GM13977 (cell line): Measurements from ENCODE around the gene ARTN.

Experiments
- DNase-seq: peaks from one replicate; pipeline ENCODE4 v3.0.0; 2012; ENCODE audit warnings: low spot score
- in situ Hi-C: fragments of 300-500 bp; cut with MboI; formaldehyde crosslinking; loops from one replicate; pipeline ENCODE4 v1.12.0; 2022; ENCODE audit warnings: low sequenced_read_pairs, low pct_unique_long_range_greater_than_20kb, mixed read lengths, inconsistent platforms; ENCODE audit not compliant: unreplicated experiment
- TF ChIP-seq, protein P1 (sequence below): IDR thresholded peaks from 2 replicates; pipeline ENCODE4 v1.5.1; 2012; ENCODE audit warnings: mild to moderate bottlenecking, control low read depth; ENCODE audit not compliant: insufficient read depth; ENCODE audit errors: extremely low read depth, missing control alignments

The ARTN gene, protein sequence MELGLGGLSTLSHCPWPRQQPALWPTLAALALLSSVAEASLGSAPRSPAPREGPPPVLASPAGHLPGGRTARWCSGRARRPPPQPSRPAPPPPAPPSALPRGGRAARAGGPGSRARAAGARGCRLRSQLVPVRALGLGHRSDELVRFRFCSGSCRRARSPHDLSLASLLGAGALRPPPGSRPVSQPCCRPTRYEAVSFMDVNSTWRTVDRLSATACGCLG

GRCh38 chr1:43933386-43934100 lies at the start of gene ARTN:
TSS of gene ARTN (plus strand) at chr1:43933801. CDS start at chr1:43935657, 1,856 bp downstream.
- peak; percentile 38 for DNase-seq
- TF ChIP-seq, protein P1, sequence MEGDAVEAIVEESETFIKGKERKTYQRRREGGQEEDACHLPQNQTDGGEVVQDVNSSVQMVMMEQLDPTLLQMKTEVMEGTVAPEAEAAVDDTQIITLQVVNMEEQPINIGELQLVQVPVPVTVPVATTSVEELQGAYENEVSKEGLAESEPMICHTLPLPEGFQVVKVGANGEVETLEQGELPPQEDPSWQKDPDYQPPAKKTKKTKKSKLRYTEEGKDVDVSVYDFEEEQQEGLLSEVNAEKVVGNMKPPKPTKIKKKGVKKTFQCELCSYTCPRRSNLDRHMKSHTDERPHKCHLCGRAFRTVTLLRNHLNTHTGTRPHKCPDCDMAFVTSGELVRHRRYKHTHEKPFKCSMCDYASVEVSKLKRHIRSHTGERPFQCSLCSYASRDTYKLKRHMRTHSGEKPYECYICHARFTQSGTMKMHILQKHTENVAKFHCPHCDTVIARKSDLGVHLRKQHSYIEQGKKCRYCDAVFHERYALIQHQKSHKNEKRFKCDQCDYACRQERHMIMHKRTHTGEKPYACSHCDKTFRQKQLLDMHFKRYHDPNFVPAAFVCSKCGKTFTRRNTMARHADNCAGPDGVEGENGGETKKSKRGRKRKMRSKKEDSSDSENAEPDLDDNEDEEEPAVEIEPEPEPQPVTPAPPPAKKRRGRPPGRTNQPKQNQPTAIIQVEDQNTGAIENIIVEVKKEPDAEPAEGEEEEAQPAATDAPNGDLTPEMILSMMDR: no peak
- in situ Hi-C loops: loop anchor here (10.0 to 25.0 kb wide), 2 partner anchors 169 to 396 kb away; partner anchors contain the start of gene PTPRF

DNA sequence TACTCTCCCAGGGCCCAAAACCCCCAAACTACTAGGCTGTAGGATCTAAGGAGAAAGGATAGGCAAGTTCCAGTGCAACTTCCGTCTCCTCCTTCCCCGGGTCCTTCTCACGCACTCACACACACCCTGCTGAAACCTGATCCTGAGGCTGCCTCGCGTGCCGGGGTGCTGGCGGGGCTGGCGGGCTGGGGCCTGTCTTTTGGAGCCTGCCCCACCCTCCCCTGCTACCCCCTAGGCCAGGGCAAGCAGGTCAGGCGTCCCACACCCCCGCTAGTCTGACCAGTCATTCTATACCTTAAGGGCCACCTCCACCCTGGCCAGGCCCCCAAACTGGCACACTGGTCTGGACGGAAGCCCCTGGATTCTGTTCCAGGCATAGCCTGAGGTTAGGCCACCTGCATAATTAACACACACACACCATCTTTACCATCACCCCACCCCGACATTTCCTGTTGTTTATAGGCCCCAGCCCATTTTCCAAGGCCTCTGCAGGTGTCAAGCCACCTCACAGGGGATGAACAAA lies 48.3 kb upstream of the ARTN start:
- DNase-seq: no peak
- in situ Hi-C loops: no loop called here

DNA sequence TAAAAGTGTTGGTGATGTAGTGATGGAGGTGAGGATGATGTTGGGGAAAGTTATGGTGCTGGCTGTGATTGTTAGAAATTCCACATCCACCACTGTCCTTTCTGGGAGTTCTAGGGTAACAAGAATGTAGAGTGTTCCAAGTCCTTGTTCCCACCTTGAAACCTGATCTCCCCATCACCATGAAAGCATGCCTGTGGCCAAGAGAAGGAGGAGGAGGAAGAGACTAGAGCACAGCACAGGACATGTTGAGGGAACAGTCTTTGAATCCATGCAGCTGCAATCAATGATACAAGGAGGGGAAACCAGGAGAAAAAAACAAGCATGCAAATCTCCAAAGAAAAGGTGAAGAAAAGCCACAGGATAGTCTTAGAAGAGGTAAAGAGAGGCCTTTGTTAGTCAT lies 45.9 kb upstream of the ARTN start:
- TF ChIP-seq, protein P1: no peak
- in situ Hi-C loops: no loop called here
- no peak for DNase-seq

More for the DNA sequence above, 48.3 kb upstream of the ARTN start:
- TF ChIP-seq, protein P1: no peak

- TF ChIP-seq, protein P1: no peak
- DNase-seq: no peak
- in situ Hi-C loops: no loop called here
Observed at GRCh38 chr1:43890815-43891214, 42.8 kb upstream of the ARTN start.

- TF ChIP-seq, protein P1: no peak
- DNase-seq: no peak
- in situ Hi-C loops: no loop called here
Observed at GRCh38 chr1:43893006-43893405, 40.6 kb upstream of the ARTN start.

GRCh38 chr1:43898981-43899380 lies 34.6 kb upstream of the ARTN start:
- DNase-seq: no peak
- in situ Hi-C loops: no loop called here
- TF ChIP-seq, protein P1: no peak
